HG03159 (cell line): ENCODE results near the gene CNPY2.
A peak's percentile ranks its signal among the peaks of the same experiment; 100 is the strongest.
"Not testable (repeated sequence)": the region's sequence is repeated elsewhere in the genome, so short reads cannot be mapped to it uniquely, and the experiment has no call there.

Source experiments
- ATAC-seq: cut with Tn5 transposase; IDR thresholded peaks from one replicate; pipeline ENCODE4 v1.9.1; 2021; ENCODE audit warnings: mild to moderate bottlenecking, moderate library complexity; ENCODE audit not compliant: unreplicated experiment

The CNPY2 gene

GRCh38 chr12:56298828-56299227, 17.0 kb downstream of the CNPY2 start:
- no peak for ATAC-seq

GRCh38 chr12:56297400-56297799, 18.4 kb downstream of the CNPY2 start:
- ATAC-seq, result no peak

DNA sequence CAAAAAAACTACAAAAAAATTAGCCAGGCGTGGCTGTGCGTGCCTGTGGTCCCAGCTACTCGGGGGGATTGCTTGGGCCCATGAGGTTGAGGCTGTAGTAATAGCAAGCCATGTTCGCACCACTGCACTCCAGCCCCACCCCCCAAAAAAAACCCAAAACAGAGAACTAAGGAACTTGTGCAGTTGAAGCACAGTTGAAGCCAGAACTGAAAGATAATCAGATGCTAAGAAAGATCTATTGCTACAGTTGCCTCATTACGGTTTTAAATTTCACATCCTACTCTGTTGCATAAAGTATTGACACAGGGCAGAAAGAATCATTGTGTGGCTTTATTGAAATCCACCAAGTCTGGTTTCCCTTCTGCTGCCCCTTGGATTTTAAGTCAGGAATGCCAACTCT, 19.5 kb downstream of the CNPY2 start:
- ATAC-seq, result no peak

GRCh38 chr12:56293795-56294194, 22.0 kb downstream of the CNPY2 start:
- ATAC-seq, result no peak

- no peak for ATAC-seq
These were observed 26.9 kb downstream of the CNPY2 start for GRCh38 chr12:56288705-56289387.

- ATAC-seq, result no peak
These were observed 29.6 kb downstream of the CNPY2 start for GRCh38 chr12:56286044-56286830.

GRCh38 chr12:56284263-56284662, 31.5 kb downstream of the CNPY2 start:
- ATAC-seq, result not testable (repeated sequence)

DNA sequence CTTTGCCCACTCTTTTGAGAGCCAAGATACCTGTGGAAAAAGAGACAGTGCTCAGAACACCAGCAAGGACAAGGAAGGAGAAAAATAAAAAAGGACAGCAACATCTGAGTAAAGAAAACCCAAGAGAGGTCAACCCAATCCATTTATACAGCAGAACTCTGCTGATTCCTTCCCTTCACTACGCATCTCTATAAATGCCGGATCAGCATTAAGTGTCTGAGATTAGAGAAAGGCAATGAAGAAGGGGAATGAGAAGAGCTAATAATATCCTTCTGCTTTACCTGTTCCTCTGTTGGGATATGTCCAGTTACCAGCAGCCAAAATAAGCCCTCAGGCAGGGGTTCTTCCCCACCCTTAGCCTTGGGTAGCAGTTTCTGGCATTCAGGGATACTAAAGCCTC, 33.2 kb downstream of the CNPY2 start:
- ATAC-seq, result no peak

GRCh38 chr12:56282030-56282429, 33.8 kb downstream of the CNPY2 start:
- no peak for ATAC-seq

DNA sequence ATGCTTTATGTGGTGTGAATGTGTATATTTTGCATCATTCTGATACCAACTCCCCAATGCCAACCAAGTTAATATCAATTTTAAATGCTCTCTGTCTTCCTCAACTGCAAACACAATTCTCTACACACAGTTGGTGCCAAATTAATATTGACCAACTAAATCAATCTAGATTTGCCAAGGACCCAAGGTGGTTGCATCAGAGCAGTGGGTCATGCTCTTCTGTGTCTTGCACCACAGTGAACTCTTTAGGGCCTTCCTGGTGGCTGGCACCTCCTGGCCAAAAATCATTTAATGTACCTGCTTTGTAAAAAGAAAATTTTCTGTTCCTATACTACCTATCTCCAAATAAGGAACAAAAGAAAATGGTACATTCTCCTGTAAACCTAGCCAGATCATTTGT, 34.9 kb downstream of the CNPY2 start:
- no peak for ATAC-seq

- ATAC-seq, result no peak
These were observed 36.9 kb downstream of the CNPY2 start for GRCh38 chr12:56278905-56279304.

- no peak for ATAC-seq
These were observed 41.5 kb downstream of the CNPY2 start for GRCh38 chr12:56274299-56274698.

GRCh38 chr12:56272468-56272867, 43.3 kb downstream of the CNPY2 start:
- ATAC-seq, result not testable (repeated sequence)

DNA sequence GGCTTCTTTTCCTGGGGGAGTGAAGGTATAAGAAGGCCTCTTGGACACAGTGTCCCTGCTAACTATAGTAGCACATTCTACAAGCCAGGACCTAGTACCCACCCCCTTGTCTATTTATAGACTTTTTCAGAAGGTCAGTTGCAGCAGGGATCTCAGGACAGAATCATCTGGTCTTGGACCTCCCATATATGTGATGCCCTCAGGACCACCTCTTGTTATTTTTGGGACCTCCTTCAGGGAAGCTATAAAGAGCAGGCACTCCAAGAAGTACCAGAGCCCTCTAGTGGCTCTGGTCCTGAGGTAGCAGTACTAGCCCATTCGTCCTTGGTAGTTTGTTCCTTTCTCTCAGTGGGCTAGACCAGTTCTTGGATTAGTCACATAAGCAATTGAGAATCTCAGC, 44.8 kb downstream of the CNPY2 start:
- no peak for ATAC-seq

- ATAC-seq, result peak; percentile 11
These were observed 48.2 kb downstream of the CNPY2 start for GRCh38 chr12:56267443-56268071.

DNA sequence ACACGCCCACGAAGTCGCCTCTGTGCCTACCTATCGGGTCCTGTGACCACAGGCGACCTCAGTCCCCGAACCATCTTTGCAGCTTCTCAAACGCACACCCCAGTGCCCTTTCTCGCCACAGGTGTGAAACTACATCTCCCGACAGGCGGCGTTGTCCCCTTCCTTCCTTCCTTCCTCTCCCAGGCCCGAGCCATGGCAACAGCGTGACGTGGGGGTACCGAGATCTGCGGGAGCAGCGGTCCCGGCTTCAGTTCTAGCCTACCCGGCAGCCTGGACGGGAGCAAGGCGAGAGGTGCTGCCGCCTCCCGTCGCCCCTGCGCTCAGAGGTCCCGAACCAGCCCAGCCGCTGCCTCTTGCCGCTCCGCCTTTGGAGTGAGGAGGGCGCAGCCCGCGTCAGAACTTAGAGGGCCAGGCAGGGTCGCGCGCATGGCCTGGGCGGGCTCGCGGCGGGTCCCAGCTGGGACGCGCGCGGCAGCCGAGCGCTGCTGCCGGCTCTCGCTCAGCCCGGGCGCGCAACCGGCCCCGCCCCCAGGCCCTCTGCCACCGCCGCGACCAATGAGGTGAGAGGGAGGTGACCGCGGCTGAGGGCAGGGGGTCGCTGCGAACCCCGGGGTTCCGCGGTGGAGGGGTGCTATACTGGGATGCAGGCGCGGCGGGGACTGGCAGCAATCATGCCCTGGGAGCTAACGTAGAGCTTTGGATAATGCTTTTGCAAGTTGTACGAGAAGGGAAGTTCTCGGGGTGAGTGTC, 48.9 kb downstream of the CNPY2 start, which contains the start of gene COQ10A:
TSS of gene COQ10A (plus strand) at position 250 of the 750 bp plus-strand sequence. CDS start at position 427, 177 bp downstream.
- ATAC-seq, result peak; percentile 89

DNA sequence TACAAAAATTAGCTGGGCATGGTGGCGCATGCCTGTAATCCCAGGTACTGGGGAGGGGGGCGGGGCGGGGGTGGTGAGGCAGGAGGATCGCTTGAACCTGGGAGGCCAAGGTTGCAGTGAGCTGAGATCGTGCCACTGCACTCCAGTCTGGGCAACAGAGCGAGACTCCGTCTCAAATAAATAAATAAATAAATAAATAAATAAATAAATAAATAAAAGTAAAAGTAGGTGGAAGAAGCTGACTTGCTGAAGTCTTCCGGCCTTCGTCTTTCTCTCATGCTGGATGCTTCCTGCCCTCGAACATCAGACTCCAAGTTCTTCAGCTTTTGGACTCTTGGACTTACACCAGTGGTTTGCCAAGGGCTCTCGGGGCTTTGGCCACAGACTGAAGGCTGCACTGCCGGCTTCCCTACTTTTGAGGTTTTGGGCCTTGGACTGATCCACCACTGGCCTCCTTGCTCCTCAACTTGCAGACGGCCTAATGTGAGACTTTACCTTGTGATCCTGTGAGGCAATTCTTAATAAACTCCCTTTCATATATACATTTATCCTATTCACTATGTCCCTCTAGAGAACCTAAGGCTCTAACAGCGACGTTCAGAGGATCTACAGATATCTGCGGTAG, 49.6 kb downstream of the CNPY2 start:
- not testable (repeated sequence) for ATAC-seq

- ATAC-seq, result not testable (repeated sequence)
These were observed 52.8 kb downstream of the CNPY2 start for GRCh38 chr12:56262955-56263354.

GRCh38 chr12:56261503-56262232, 54.1 kb downstream of the CNPY2 start:
- no peak for ATAC-seq

DNA sequence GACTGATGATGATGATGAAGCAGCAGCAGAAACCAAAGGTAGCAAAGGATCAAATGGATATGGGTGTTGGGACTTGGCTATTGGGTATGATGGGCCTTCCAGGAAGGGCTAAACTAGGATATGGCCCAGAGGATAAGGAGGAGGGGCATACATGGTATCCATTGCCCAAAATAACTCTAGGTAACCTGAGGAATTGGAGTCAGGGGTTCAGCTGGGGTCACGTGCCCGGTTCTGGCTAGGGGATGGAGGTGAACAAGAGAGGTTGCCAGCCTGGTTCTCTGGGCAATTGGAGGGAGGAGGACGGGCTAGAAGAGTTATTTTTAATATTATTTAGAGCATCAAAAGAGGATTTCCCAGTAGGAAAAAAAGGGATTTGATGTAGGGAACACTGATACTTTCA, 54.9 kb downstream of the CNPY2 start:
- ATAC-seq, result no peak
